CD14-positive monocyte (primary cell): ENCODE data around the gene MRGPRD. TPM values are rescaled to one million over a fixed set of nuclear protein-coding genes. Genes with fewer than 3 reads are reported as not detected.

Experiments used
- DNase-seq, 3 donors: peaks; one replicate each; pipeline ENCODE4 v3.0.0-alpha.2; 2011 to 2022
- H2AFZ ChIP-seq: 2 replicates; pipeline ENCODE4 v1.6.0; 2012; ENCODE audit warnings: mild to moderate bottlenecking, low read depth, low read length, inconsistent platforms; ENCODE audit not compliant: insufficient read depth, poor library complexity, severe bottlenecking
- H3K27ac ChIP-seq, 2 donors: 1 replicate in 1 of 2; 2 replicates in 1 of 2; pipeline ENCODE4 v1.5.1; 2012 to 2013; ENCODE audit warnings: low read length in 2 of 2, control low read depth in 1 of 2, inconsistent platforms in 1 of 2, low read depth in 1 of 2, mild to moderate bottlenecking in 1 of 2
- H3K27me3 ChIP-seq, 2 donors: one replicate each; pipeline versions ENCODE4 v1.6.0 to v1.6.1; 2011 to 2013; ENCODE audit warnings: low read length in 2 of 2; ENCODE audit not compliant: control insufficient read depth in 2 of 2, insufficient read depth in 2 of 2
- H3K36me3 ChIP-seq, 2 donors: replicated peaks in 1 of 2; 1 replicate in 1 of 2; 2 replicates in 1 of 2; pipeline versions ENCODE4 v1.5.1 to v1.6.1; 2012 to 2013; ENCODE audit warnings: low read length in 2 of 2, control low read depth in 1 of 2, inconsistent platforms in 1 of 2, mild to moderate bottlenecking in 1 of 2; ENCODE audit not compliant: insufficient read depth in 2 of 2, control insufficient read depth in 1 of 2
- H3K4me1 ChIP-seq, 2 donors: 1 replicate in 1 of 2; 2 replicates in 1 of 2; pipeline versions ENCODE4 v1.5.1 to v1.6.1; 2012 to 2013; ENCODE audit warnings: low read length in 2 of 2, control low read depth in 1 of 2, inconsistent platforms in 1 of 2, mild to moderate bottlenecking in 1 of 2, moderate library complexity in 1 of 2; ENCODE audit not compliant: insufficient read depth in 2 of 2, control insufficient read depth in 1 of 2
- H3K4me2 ChIP-seq: replicated peaks from 2 replicates; pipeline ENCODE3; 2012; ENCODE audit warnings: low read length, moderate library complexity, mild to moderate bottlenecking; ENCODE audit not compliant: poor library complexity, severe bottlenecking; ENCODE audit errors: extremely low read depth
- H3K4me3 ChIP-seq, 3 experiments: fragments of 200-600 bp in 1 of 3; sonication (generic) in 1 of 3; replicated peaks in 1 of 3; 1 replicate in 2 of 3; 2 replicates in 1 of 3; pipeline ENCODE4 v1.5.1; 2011 to 2013; ENCODE audit warnings: low read length in 3 of 3, mild to moderate bottlenecking in 3 of 3, control low read depth in 2 of 3, low read depth in 2 of 3, inconsistent platforms in 1 of 3, moderate library complexity in 1 of 3
- H3K79me2 ChIP-seq: 2 replicates; pipeline ENCODE4 v1.6.0; 2012; ENCODE audit warnings: mild to moderate bottlenecking, control low read depth, inconsistent platforms, low read length, moderate library complexity; ENCODE audit not compliant: insufficient read depth
- H3K9ac ChIP-seq: 2 replicates; pipeline ENCODE4 v1.6.0; 2017; ENCODE audit warnings: low read length, mild to moderate bottlenecking; ENCODE audit not compliant: insufficient read depth, poor library complexity, severe bottlenecking
- H3K9me3 ChIP-seq, 2 donors: replicated peaks in 1 of 2; 1 replicate in 1 of 2; 2 replicates in 1 of 2; pipeline versions ENCODE4 v1.5.1 to v1.6.1; 2012 to 2013; ENCODE audit warnings: low read length in 2 of 2, control low read depth in 1 of 2; ENCODE audit not compliant: control insufficient read depth in 1 of 2, insufficient read depth in 1 of 2
- H4K20me1 ChIP-seq: 2 replicates; pipeline ENCODE4 v1.6.0; 2012; ENCODE audit warnings: mild to moderate bottlenecking, low read length, control low read depth, moderate library complexity; ENCODE audit not compliant: insufficient read depth
- H3K27ac Mint-ChIP-seq, 7 donors: one replicate each; pipeline ENCODE4 v1.8.0; 2020; ENCODE audit warnings: mild to moderate bottlenecking in 7 of 7, mixed read lengths in 7 of 7, moderate library complexity in 6 of 7, inconsistent platforms in 2 of 7
- H3K27me3 Mint-ChIP-seq, 3 donors: one replicate each; pipeline ENCODE4 v1.8.0; 2021 to 2022; ENCODE audit warnings: low read depth in 3 of 3, mild to moderate bottlenecking in 3 of 3, mixed read lengths in 3 of 3, moderate library complexity in 3 of 3, inconsistent platforms in 1 of 3
- H3K36me3 Mint-ChIP-seq, 2 donors: one replicate each; pipeline ENCODE4 v1.8.0; 2020; ENCODE audit warnings: mixed read lengths in 2 of 2, inconsistent platforms in 1 of 2, mild to moderate bottlenecking in 1 of 2
- H3K4me1 Mint-ChIP-seq: one replicate; pipeline ENCODE4 v1.8.0; 2020; ENCODE audit warnings: mild to moderate bottlenecking, mixed read lengths
- H3K4me3 Mint-ChIP-seq, 2 donors: one replicate each; pipeline ENCODE4 v1.8.0; 2020; ENCODE audit warnings: mild to moderate bottlenecking in 2 of 2, mixed read lengths in 2 of 2, moderate library complexity in 1 of 2
- H3K9me3 Mint-ChIP-seq, 7 donors: one replicate each; pipeline ENCODE4 v1.8.0; 2020 to 2022; ENCODE audit warnings: mixed read lengths in 7 of 7, mild to moderate bottlenecking in 6 of 7, moderate library complexity in 6 of 7, inconsistent platforms in 2 of 7
- WGBS: methylation state at CpG from one replicate; pipeline ENCODE4 v1.1.5; 2013; ENCODE audit warnings: missing lambda C conversion rate; ENCODE audit not compliant: insufficient coverage; 5-methylcytosine and 5-hydroxymethylcytosine counted together
- intact Hi-C, 2 donors: fragments of 100-400 bp; cut with micrococcal nuclease; formaldehyde crosslinking; loops; one replicate each; pipeline versions ENCODE4 v1.15.0 to v1.15.1; 2023
- polyA plus RNA-seq, 3 donors: library from polyadenylated mRNA; depleted of rRNA in 1 of 3; unstranded in 2 of 3; stranded (reverse) in 1 of 3; fragments of 300-500 nt in 2 of 3; fragments of >200 nt in 1 of 3; fragmentation: Illumina TruSeq in 2 of 3; gene quantifications; 1 replicate in 2 of 3; 2 replicates in 1 of 3; pipeline ENCODE4 v1.2.3, GENCODE V29; 2012 to 2021
- TF ChIP-seq, protein P1 (sequence below): fragments of 200-600 bp; IDR thresholded peaks from one replicate; pipeline ENCODE4 v1.8.0; 2022; ENCODE audit warnings: antibody characterized with exemption, mild to moderate bottlenecking

Gene MRGPRD
- polyA plus RNA-seq, 3 donors: not detected

DNA sequence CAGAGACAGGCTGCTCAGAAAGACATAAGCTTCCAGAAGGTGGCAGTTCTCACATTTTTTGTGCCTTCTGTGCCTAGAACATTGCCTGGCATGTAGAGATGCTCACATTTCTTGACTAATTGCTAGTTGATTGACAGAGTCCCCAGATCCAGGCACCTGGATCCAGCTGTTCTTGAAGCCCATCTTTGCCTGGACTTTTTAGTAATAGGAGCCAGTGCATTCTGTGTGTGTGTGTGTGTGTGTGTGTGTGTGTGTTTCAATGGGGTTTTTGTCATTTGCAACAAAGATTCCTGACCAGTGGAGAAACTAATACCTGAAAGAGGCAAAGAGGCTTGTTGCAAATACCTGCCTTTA lies 17.2 kb upstream of the MRGPRD start:
- H3K79me2 ChIP-seq: no peaks in the 10 kb centered on the region
- TF ChIP-seq, protein P1, sequence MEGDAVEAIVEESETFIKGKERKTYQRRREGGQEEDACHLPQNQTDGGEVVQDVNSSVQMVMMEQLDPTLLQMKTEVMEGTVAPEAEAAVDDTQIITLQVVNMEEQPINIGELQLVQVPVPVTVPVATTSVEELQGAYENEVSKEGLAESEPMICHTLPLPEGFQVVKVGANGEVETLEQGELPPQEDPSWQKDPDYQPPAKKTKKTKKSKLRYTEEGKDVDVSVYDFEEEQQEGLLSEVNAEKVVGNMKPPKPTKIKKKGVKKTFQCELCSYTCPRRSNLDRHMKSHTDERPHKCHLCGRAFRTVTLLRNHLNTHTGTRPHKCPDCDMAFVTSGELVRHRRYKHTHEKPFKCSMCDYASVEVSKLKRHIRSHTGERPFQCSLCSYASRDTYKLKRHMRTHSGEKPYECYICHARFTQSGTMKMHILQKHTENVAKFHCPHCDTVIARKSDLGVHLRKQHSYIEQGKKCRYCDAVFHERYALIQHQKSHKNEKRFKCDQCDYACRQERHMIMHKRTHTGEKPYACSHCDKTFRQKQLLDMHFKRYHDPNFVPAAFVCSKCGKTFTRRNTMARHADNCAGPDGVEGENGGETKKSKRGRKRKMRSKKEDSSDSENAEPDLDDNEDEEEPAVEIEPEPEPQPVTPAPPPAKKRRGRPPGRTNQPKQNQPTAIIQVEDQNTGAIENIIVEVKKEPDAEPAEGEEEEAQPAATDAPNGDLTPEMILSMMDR: no peak
- intact Hi-C loops: no loop called here

GRCh38 chr11:68997124-68997994 lies 16.6 kb upstream of the MRGPRD start:
- H3K27me3 ChIP-seq: peaks cover 0 to 7% of the 10 kb centered on the region in 2 donors
- no peaks in the 10 kb centered on the region for H4K20me1 ChIP-seq
- H3K36me3 Mint-ChIP-seq: no peaks in the 10 kb centered on the region
- peaks cover 0 to 3% (median 0%) of the 10 kb centered on the region in 7 donors for H3K9me3 Mint-ChIP-seq
- TF ChIP-seq, protein P1: no peak
- H3K4me3 ChIP-seq: no peak overlapping the region
- H3K4me1 Mint-ChIP-seq: peaks cover 2% of the 10 kb centered on the region
- peaks cover 25 to 35% (median 32%) of the 10 kb centered on the region in 3 donors for H3K27me3 Mint-ChIP-seq
- H3K4me3 Mint-ChIP-seq: no peak overlapping the region
- no peak overlapping the region for H3K4me2 ChIP-seq
- H3K79me2 ChIP-seq: no peaks in the 10 kb centered on the region
- intact Hi-C loops: no loop called here
- no peaks in the 10 kb centered on the region for H3K36me3 ChIP-seq
- no peaks in the 10 kb centered on the region for H3K9me3 ChIP-seq
- H3K27ac Mint-ChIP-seq: no peak overlapping the region
- WGBS: 90% methylated on average over 19 of the region's 19 CpGs
- no peak overlapping the region for H2AFZ ChIP-seq
- no peak overlapping the region for H3K27ac ChIP-seq
- H3K4me1 ChIP-seq: no peaks in the 10 kb centered on the region
- no peak overlapping the region for H3K9ac ChIP-seq
- DNase-seq: no peak

More for the DNA sequence above, 17.2 kb upstream of the MRGPRD start:
- no peaks in the 10 kb centered on the region for H3K4me1 ChIP-seq
- Mint-ChIP-seq H3K9me3 (peaks cover 0 to 3% (median 0%) of the 10 kb centered on the region in 7 donors), H3K27ac (no peak overlapping the region), H3K4me1 (peaks cover 2% of the 10 kb centered on the region), H3K4me3 (no peak overlapping the region), H3K27me3 (peaks cover 21 to 31% (median 26%) of the 10 kb centered on the region in 3 donors), H3K36me3 (no peaks in the 10 kb centered on the region)
- H2AFZ ChIP-seq: no peak overlapping the region
- H3K9me3 ChIP-seq: no peaks in the 10 kb centered on the region
- no peak overlapping the region for H3K4me2 ChIP-seq
- no peak overlapping the region for H3K4me3 ChIP-seq
- no peak overlapping the region for H3K9ac ChIP-seq
- no peaks in the 10 kb centered on the region for H4K20me1 ChIP-seq
- peaks cover 0 to 3% of the 10 kb centered on the region in 2 donors for H3K27me3 ChIP-seq
- no peak for DNase-seq
- H3K36me3 ChIP-seq: no peaks in the 10 kb centered on the region
- H3K27ac ChIP-seq: no peak overlapping the region
